H9 (cell line): Measurements from ENCODE around the gene UBALD2. TPM values are rescaled to one million over a fixed set of nuclear protein-coding genes. Genes with fewer than 3 reads are reported as not detected.

Source experiments
- DNase-seq: peaks from one replicate; pipeline ENCODE4 v3.0.0-alpha.2; 2017
- H2AFZ ChIP-seq: one replicate; pipeline ENCODE4 v1.6.1; 2013; ENCODE audit warnings: mild to moderate bottlenecking, low read length, control low read depth, moderate library complexity
- H2AK5ac ChIP-seq: 2 replicates; pipeline ENCODE4 v1.6.1; 2013; ENCODE audit warnings: low read length, control low read depth, mixed read lengths; ENCODE audit not compliant: insufficient read length
- H2BK120ac ChIP-seq: one replicate; pipeline ENCODE4 v1.6.1; 2013; ENCODE audit warnings: low read depth, mild to moderate bottlenecking, low read length, control low read depth, inconsistent platforms; ENCODE audit not compliant: poor library complexity, severe bottlenecking
- H2BK12ac ChIP-seq: 2 replicates; pipeline ENCODE4 v1.6.1; 2013; ENCODE audit warnings: low read length, control low read depth, mixed read lengths, low read depth; ENCODE audit not compliant: insufficient read length
- H2BK15ac ChIP-seq: 2 replicates; pipeline ENCODE4 v1.6.1; 2013; ENCODE audit warnings: low read depth, low read length, control low read depth
- H2BK20ac ChIP-seq: one replicate; pipeline ENCODE4 v1.6.1; 2013; ENCODE audit warnings: low read depth, mild to moderate bottlenecking, low read length, control low read depth, inconsistent platforms; ENCODE audit not compliant: poor library complexity, severe bottlenecking
- H2BK5ac ChIP-seq: 2 replicates; pipeline ENCODE4 v1.6.1; 2013; ENCODE audit warnings: low read length, control low read depth, mixed read lengths; ENCODE audit not compliant: insufficient read length
- H3K14ac ChIP-seq: 2 replicates; pipeline ENCODE4 v1.6.1; 2013; ENCODE audit warnings: low read length, control low read depth; ENCODE audit not compliant: insufficient read depth
- H3K18ac ChIP-seq: 2 replicates; pipeline ENCODE4 v1.6.1; 2013; ENCODE audit warnings: low read depth, mild to moderate bottlenecking, mixed read lengths, low read length, control low read depth; ENCODE audit not compliant: insufficient read length
- H3K23ac ChIP-seq: 2 replicates; pipeline ENCODE4 v1.6.1; 2013; ENCODE audit warnings: low read length, control low read depth, mixed read lengths, low read depth; ENCODE audit not compliant: insufficient read length
- H3K23me2 ChIP-seq: 2 replicates; pipeline ENCODE4 v1.6.1; 2013; ENCODE audit warnings: low read depth, mild to moderate bottlenecking, mixed read lengths, low read length, control low read depth; ENCODE audit not compliant: insufficient read length, poor library complexity, severe bottlenecking
- H3K27ac ChIP-seq: 2 replicates; pipeline ENCODE4 v1.5.1; 2013; ENCODE audit warnings: low read length, control low read depth, mixed read lengths, low read depth; ENCODE audit not compliant: insufficient read length
- H3K27me3 ChIP-seq: 2 replicates; pipeline ENCODE4 v1.6.1; 2013; ENCODE audit warnings: low read length, control low read depth, inconsistent platforms; ENCODE audit not compliant: insufficient read depth
- H3K4ac ChIP-seq: 2 replicates; pipeline ENCODE4 v1.6.1; 2013; ENCODE audit warnings: low read depth, mild to moderate bottlenecking, control low read depth, inconsistent platforms, low read length, moderate library complexity
- H3K4me1 ChIP-seq: 2 replicates; pipeline ENCODE4 v1.6.1; 2013; ENCODE audit warnings: low read length, control low read depth, inconsistent platforms; ENCODE audit not compliant: insufficient read depth
- H3K4me2 ChIP-seq: 2 replicates; pipeline ENCODE4 v1.6.1; 2013; ENCODE audit warnings: low read length, control low read depth, mixed read lengths; ENCODE audit not compliant: insufficient read length, insufficient read depth
- H3K56ac ChIP-seq: 2 replicates; pipeline ENCODE4 v1.6.1; 2013; ENCODE audit warnings: low read depth, mild to moderate bottlenecking, mixed read lengths, low read length, control low read depth; ENCODE audit not compliant: insufficient read length
- H3K79me1 ChIP-seq: 2 replicates; pipeline ENCODE4 v1.6.1; 2013; ENCODE audit warnings: low read depth, mild to moderate bottlenecking, moderate library complexity, low read length, control low read depth, inconsistent platforms; ENCODE audit not compliant: insufficient read depth, poor library complexity, severe bottlenecking
- H3K79me2 ChIP-seq: 2 replicates; pipeline ENCODE4 v1.6.1; 2013; ENCODE audit warnings: low read length, control low read depth, inconsistent platforms; ENCODE audit not compliant: insufficient read depth
- H3K9ac ChIP-seq: 2 replicates; pipeline ENCODE4 v1.6.1; 2013; ENCODE audit warnings: low read length, control low read depth, mixed read lengths; ENCODE audit not compliant: insufficient read length; ENCODE audit errors: extremely low read depth
- H3K9me3 ChIP-seq: one replicate; pipeline ENCODE4 v1.6.1; 2013; ENCODE audit warnings: low read depth, low read length, inconsistent platforms; ENCODE audit not compliant: control insufficient read depth
- H3T11ph ChIP-seq: one replicate; pipeline ENCODE4 v1.6.1; 2013; ENCODE audit warnings: mild to moderate bottlenecking, low read length, control low read depth, inconsistent platforms
- H4K20me1 ChIP-seq: one replicate; pipeline ENCODE4 v1.6.1; 2013; ENCODE audit not compliant: control insufficient read depth, insufficient read length, insufficient read depth
- H4K5ac ChIP-seq: 2 replicates; pipeline ENCODE4 v1.6.1; 2013; ENCODE audit warnings: low read depth, mild to moderate bottlenecking, mixed read lengths, low read length, control low read depth; ENCODE audit not compliant: insufficient read length
- H4K8ac ChIP-seq: replicated peaks from 2 replicates; pipeline ENCODE4 v1.6.1; 2013; ENCODE audit warnings: low read length, control low read depth, mixed read lengths, low read depth; ENCODE audit not compliant: insufficient read length
- H4K91ac ChIP-seq: 2 replicates; pipeline ENCODE4 v1.6.1; 2013; ENCODE audit warnings: low read depth, mild to moderate bottlenecking, moderate library complexity, mixed read lengths, low read length, control low read depth; ENCODE audit not compliant: insufficient read length
- H3K27ac Mint-ChIP-seq, 3 experiments: 2 replicates in 2 of 3; 3 replicates in 1 of 3; pipeline ENCODE4 v1.8.0; 2020 to 2021; ENCODE audit warnings: mixed read lengths in 3 of 3, mild to moderate bottlenecking in 1 of 3, moderate library complexity in 1 of 3
- H3K27me3 Mint-ChIP-seq: 2 replicates; pipeline ENCODE4 v1.8.0; 2021; ENCODE audit warnings: low read depth, mild to moderate bottlenecking, moderate library complexity, mixed read lengths
- H3K36me3 Mint-ChIP-seq, 3 experiments: 2 replicates in 2 of 3; 3 replicates in 1 of 3; pipeline ENCODE4 v1.8.0; 2020 to 2021; ENCODE audit warnings: low read depth in 3 of 3, mixed read lengths in 3 of 3; ENCODE audit not compliant: insufficient read depth in 1 of 3
- H3K4me1 Mint-ChIP-seq, 2 experiments: 2 replicates each; pipeline ENCODE4 v1.8.0; 2020; ENCODE audit warnings: mixed read lengths in 2 of 2
- H3K4me3 Mint-ChIP-seq, 2 experiments: 2 replicates in 1 of 2; 3 replicates in 1 of 2; pipeline ENCODE4 v1.8.0; 2020 to 2021; ENCODE audit warnings: mild to moderate bottlenecking in 2 of 2, mixed read lengths in 2 of 2, moderate library complexity in 1 of 2
- H3K9me3 Mint-ChIP-seq, 2 experiments: 2 replicates in 1 of 2; 3 replicates in 1 of 2; pipeline ENCODE4 v1.8.0; 2020; ENCODE audit warnings: mild to moderate bottlenecking in 2 of 2, mixed read lengths in 2 of 2, moderate library complexity in 1 of 2
- WGBS: extraction: QIAGEN DNeasy Blood & Tissue Kit; methylation state at CpG from one replicate; pipeline ENCODE4 v1.1.7; 2013; ENCODE audit warnings: missing lambda C conversion rate, low lambda C conversion rate, mixed read lengths; ENCODE audit not compliant: insufficient read length; ENCODE audit errors: extremely low coverage; 5-methylcytosine and 5-hydroxymethylcytosine counted together
- total RNA-seq: library from RNA; stranded (reverse); gene quantifications from 2 replicates; pipeline ENCODE4 v1.2.1, GENCODE V29; 2021
- TF ChIP-seq, protein P1 (sequence below): fragments of 200-600 bp; sonication (generic); conservative IDR thresholded peaks from 3 replicates; pipeline ENCODE4 v1.8.0; 2021; ENCODE audit warnings: antibody characterized with exemption, mild to moderate bottlenecking

Gene UBALD2
- total RNA-seq, 1 experiment from 2014 or later, result 25.8 TPM

DNA sequence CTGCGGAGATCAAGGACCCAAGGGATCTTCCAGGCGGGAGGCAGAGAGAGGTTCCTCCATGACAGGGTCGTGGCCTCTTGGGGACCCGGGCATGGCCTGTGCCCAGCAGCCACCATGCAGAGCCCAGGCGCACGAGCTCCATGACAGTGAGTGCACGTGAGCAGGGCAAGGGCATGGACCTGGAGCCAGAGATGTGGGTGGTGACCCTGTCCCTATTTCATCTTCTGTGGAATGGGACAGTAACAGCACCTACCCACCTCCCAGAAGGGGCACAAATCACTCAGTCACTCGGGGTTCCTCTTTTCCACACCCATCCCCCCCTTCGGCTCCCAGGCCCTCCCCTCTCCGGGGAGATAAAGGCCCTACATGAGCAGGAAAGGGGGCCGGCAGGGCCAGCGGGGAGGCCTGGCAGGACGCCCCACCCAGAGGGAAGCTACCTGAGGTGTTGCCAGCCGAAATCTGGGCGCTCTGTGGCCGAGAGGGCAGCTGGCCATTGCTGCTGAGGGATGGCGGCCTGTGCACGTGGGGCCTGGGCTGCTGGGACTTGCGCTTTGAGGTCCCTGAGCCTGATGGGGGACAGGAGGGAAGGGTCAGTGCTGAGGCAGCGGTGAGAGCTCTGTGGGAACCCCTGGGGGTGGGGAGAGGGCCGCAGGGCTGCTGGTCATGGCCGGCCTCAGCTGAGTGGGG lies 10.4 kb downstream of the UBALD2 start:
- Histone ChIP-seq H2AFZ (no peak overlapping the region), H3K23ac (no peak overlapping the region), H3K79me2 (no peaks in the 10 kb centered on the region), H4K8ac (no peak overlapping the region), H3K27me3 (no peaks in the 10 kb centered on the region), H3K4ac (no peak overlapping the region), H3K9me3 (no peaks in the 10 kb centered on the region), H3K79me1 (no peaks in the 10 kb centered on the region), H4K5ac (no peak overlapping the region), H2BK20ac (no peak overlapping the region), H3K27ac (no peak overlapping the region), H3K9ac (no peak overlapping the region), H2BK120ac (no peak overlapping the region), H3K56ac (no peak overlapping the region), H3K14ac (no peak overlapping the region; the same call in 1 of the 2 replicates), H3K18ac (no peak overlapping the region), H2AK5ac (no peak overlapping the region), H3K4me1 (no peaks in the 10 kb centered on the region; the same call in 1 of the 2 replicates), H3T11ph (no peak overlapping the region), H3K4me2 (no peak overlapping the region), H2BK12ac (no peak overlapping the region), H4K91ac (no peak overlapping the region), H2BK15ac (no peak overlapping the region), H4K20me1 (no peaks in the 10 kb centered on the region), H2BK5ac (no peak overlapping the region), H3K23me2 (no peaks in the 10 kb centered on the region)
- TF ChIP-seq, protein P1, sequence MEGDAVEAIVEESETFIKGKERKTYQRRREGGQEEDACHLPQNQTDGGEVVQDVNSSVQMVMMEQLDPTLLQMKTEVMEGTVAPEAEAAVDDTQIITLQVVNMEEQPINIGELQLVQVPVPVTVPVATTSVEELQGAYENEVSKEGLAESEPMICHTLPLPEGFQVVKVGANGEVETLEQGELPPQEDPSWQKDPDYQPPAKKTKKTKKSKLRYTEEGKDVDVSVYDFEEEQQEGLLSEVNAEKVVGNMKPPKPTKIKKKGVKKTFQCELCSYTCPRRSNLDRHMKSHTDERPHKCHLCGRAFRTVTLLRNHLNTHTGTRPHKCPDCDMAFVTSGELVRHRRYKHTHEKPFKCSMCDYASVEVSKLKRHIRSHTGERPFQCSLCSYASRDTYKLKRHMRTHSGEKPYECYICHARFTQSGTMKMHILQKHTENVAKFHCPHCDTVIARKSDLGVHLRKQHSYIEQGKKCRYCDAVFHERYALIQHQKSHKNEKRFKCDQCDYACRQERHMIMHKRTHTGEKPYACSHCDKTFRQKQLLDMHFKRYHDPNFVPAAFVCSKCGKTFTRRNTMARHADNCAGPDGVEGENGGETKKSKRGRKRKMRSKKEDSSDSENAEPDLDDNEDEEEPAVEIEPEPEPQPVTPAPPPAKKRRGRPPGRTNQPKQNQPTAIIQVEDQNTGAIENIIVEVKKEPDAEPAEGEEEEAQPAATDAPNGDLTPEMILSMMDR, result no peak
- Mint-ChIP-seq H3K27me3 (peaks cover 1% of the 10 kb centered on the region; the same call in 1 of the 2 replicates), H3K4me3 (no peak overlapping the region), H3K9me3 (no peaks in the 10 kb centered on the region), H3K4me1 (peaks cover 13 to 31% of the 10 kb centered on the region in 2 experiments), H3K36me3 (0 out of 7 replicates have a peak, but pooled peaks cover 0 to 2% (median 0%) of the 10 kb centered on the region in 3 experiments), H3K27ac (no peak overlapping the region; a peak in 1 of 7 replicates)
- WGBS, result no CpG with 5 or more reads among the region's 22 CpGs
- no peak for DNase-seq
